ENCODE measurements around the gene HDAC9. TPM values are rescaled to one million over a fixed set of nuclear protein-coding genes. Genes with fewer than 3 reads are reported as not detected.

The HDAC9 gene
- total RNA-seq (2021) = 14.7 TPM in 2 replicates
- percentile 58 among the genes with signal in this experiment for Bru-seq, nascent RNA
- BruChase-seq, experiment 1, labeled RNA remaining after a 2-hour chase = percentile 57 among the genes with signal in this experiment
- BruChase-seq, experiment 2, labeled RNA remaining after a 6-hour chase = percentile 51 among the genes with signal in this experiment
- long read RNA-seq, partial matches to known transcripts = 2 of 10 reads
- long read RNA-seq, other reads (novel, unspliced or antisense) = 7 of 10 reads

DNA sequence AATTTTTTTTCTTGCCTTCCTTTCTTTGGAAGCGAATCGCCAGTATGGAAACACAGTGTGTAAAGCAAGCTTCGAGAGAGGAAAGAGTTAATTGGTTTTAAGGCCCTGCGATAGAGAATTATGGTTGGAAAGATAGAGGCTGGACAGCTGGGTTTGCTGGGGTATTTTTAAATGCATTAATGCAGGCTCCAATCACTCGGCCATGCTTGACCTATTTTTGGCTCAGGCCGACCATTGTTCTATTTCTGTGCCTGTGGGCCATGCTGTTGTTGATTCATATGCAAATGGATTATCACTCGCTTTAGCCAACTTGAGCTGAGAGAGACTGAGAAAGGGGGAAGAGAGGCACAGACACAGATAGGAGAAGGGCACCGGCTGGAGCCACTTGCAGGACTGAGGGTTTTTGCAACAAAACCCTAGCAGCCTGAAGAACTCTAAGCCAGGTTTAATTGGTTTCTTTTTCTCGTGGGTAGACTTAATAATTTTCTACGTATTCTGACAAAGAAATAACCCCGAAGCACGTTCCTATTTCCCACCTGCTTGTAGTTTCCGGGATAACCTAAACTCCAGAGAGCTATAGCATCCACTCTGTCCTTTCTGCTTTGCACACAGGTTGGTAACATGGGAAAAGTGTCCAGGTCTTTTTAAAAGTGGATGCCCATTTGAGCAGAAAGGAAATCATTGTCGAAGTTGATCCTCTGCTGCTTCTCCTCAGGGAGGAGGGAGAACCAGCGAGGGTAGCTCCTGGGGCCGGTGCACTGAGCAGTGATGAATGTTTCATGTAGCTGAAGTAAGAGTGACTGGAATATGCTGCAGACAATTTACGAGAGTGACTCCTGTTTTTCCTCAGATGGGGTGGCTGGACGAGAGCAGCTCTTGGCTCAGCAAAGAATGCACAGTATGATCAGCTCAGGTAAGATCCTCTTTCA, at the start of gene HDAC9:
Gene HDAC9, plus strand, starts transcription at position 338 of the 929 bp plus-strand sequence. Its CDS starts 554 bp downstream, at position 892.
- intact Hi-C loops (cut with micrococcal nuclease; ENCODE audit: unreplicated experiment) = loop anchor here (1.0 kb wide), 1 partner anchor 13 kb away; no protein-coding TSS in a partner anchor
- H3K4me3 ChIP-seq = peak within 1 kb of the TSS; percentile 5; the same call in 1 of the 2 replicates
- CTCF ChIA-PET = interaction anchor here (0.7 to 1.2 kb wide), 2 partner anchors 18 to 138 kb away, joined by 3 read pairs; no protein-coding TSS in a partner anchor

DNA sequence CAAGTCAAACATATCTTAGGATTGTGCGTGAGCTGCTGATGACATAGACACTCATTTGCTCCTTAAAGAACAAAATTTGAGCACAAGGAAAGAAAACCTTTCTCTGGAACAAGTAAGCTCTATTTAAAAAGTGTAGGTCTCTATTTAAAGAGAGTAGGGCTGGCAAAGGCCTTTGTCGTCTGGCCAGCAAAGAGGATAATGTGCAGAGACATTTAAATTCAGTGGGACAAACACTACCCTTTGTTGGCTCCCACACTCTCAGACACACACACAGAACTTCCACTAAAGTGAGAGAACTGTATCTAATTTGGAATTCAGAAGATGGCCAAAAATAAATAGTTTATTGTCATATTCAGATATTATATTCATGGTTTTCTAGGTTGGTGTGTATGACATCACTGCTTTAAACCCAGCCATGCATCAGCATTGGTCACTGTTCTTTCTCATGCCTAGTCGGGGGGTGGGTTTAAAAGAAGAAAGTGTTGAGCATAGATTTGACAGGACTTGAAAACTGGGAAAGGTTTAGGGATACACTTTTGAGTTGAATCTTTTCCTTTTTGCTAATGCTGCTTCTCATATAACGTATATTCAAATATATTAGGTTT, 49.5 kb upstream of the HDAC9 start:
- DNase-seq = no peak
- Histone ChIP-seq H3K36me3 (ENCODE audit: low read depth) (no peaks in the 10 kb centered on the region), H3K27me3 (ENCODE audit: insufficient read depth, low read depth) (no peaks in the 10 kb centered on the region), H3K27ac (no peak overlapping the region), H2AFZ (0 out of 2 replicates have a peak overlapping the region, but pooled peaks have one; percentile 3), H3K9me2 (ENCODE audit: insufficient read depth) (0 out of 2 replicates have a peak, but pooled peaks cover 3% of the 10 kb centered on the region), H3K9me3 (ENCODE audit: insufficient read depth, low read depth) (no peaks in the 10 kb centered on the region), H3K4me1 (replicated peaks; ENCODE audit: insufficient read depth) (no peaks in the 10 kb centered on the region), H3F3A (ENCODE audit: insufficient read depth, low read depth) (no peaks in the 10 kb centered on the region), H3K4me2 (no peak overlapping the region), H3K4me3 (no peak overlapping the region), H4K20me1 (ENCODE audit: insufficient read depth) (no peaks in the 10 kb centered on the region), H3K79me2 (ENCODE audit: low read depth) (no peaks in the 10 kb centered on the region)
- POLR2A ChIA-PET (ENCODE audit: unreplicated experiment) = no interaction called here
- intact Hi-C loops (cut with micrococcal nuclease; ENCODE audit: unreplicated experiment) = no loop called here
- CTCF ChIA-PET = no interaction called here
- no TSS peak for BruUV-seq (replicated peaks)
- TF ChIP-seq, protein P1, sequence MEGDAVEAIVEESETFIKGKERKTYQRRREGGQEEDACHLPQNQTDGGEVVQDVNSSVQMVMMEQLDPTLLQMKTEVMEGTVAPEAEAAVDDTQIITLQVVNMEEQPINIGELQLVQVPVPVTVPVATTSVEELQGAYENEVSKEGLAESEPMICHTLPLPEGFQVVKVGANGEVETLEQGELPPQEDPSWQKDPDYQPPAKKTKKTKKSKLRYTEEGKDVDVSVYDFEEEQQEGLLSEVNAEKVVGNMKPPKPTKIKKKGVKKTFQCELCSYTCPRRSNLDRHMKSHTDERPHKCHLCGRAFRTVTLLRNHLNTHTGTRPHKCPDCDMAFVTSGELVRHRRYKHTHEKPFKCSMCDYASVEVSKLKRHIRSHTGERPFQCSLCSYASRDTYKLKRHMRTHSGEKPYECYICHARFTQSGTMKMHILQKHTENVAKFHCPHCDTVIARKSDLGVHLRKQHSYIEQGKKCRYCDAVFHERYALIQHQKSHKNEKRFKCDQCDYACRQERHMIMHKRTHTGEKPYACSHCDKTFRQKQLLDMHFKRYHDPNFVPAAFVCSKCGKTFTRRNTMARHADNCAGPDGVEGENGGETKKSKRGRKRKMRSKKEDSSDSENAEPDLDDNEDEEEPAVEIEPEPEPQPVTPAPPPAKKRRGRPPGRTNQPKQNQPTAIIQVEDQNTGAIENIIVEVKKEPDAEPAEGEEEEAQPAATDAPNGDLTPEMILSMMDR (conservative IDR thresholded peaks at IDR 0.05) = no peak
- no peak for TF ChIP-seq EZH2 (IDR thresholded peaks at IDR 0.05; ENCODE audit: low read depth)

More for the DNA sequence above, at the start of gene HDAC9:
- peak in 1 of 2 experiments; percentile 37 for DNase-seq
- no peaks in the 10 kb centered on the region for H3K27me3 ChIP-seq (ENCODE audit: insufficient read depth, low read depth)
- H2AFZ ChIP-seq = peak within 1 kb of the TSS; percentile 59
- no peaks in the 10 kb centered on the region for H3K79me2 ChIP-seq (ENCODE audit: low read depth)
- H4K20me1 ChIP-seq (ENCODE audit: insufficient read depth) = no peaks in the 10 kb centered on the region
- TF ChIP-seq, protein P1 (conservative IDR thresholded peaks at IDR 0.05) = no peak
- no peak for TF ChIP-seq EZH2 (IDR thresholded peaks at IDR 0.05; ENCODE audit: low read depth)
- peaks cover 3% of the 10 kb centered on the region; the same call in 1 of the 2 replicates for H3K9me2 ChIP-seq (ENCODE audit: insufficient read depth)
- H3F3A ChIP-seq (ENCODE audit: insufficient read depth, low read depth) = no peaks in the 10 kb centered on the region
- H3K4me2 ChIP-seq = peak within 1 kb of the TSS; percentile 37
- BruUV-seq (replicated peaks) = no TSS peak
- H3K36me3 ChIP-seq (ENCODE audit: low read depth) = no peaks in the 10 kb centered on the region
- H3K4me1 ChIP-seq (replicated peaks; ENCODE audit: insufficient read depth) = no peaks in the 10 kb centered on the region
- H3K27ac ChIP-seq = no peak within 1 kb of the TSS
- no peaks in the 10 kb centered on the region; the same call in 1 of the 2 replicates for H3K9me3 ChIP-seq (ENCODE audit: insufficient read depth, low read depth)
- POLR2A ChIA-PET (ENCODE audit: unreplicated experiment) = interaction anchor here (0.6 to 0.8 kb wide), 5 partner anchors 13 to 559 kb away, joined by 3 to 15 read pairs (median 6); no protein-coding TSS in a partner anchor

DNA sequence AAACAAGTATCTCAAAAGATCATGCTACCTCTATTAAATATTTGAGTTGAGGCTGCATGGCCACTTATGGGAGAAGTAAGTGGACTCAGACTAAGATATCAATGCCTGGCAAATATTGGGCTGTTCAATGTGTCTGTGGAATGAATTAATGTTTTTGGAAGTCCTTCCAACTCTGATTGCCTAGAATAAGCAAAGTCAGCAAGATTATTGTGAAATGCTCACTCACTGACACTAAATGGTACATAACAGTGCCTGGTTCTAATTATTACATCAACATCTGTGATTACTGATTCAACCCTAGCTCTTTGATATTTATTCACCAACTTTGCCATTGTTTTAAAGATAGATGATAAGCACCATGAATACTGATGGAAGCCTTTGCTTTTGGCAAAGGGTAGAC, 45.5 kb upstream of the HDAC9 start:
- DNase-seq = no peak
- POLR2A ChIA-PET (ENCODE audit: unreplicated experiment) = no interaction called here
- H3K79me2 ChIP-seq (ENCODE audit: low read depth) = no peaks in the 10 kb centered on the region
- no peaks in the 10 kb centered on the region; the same call in 1 of the 2 replicates for H3F3A ChIP-seq (ENCODE audit: insufficient read depth, low read depth)
- H3K4me2 ChIP-seq = no peak overlapping the region
- CTCF ChIA-PET = no interaction called here
- no peaks in the 10 kb centered on the region for H3K36me3 ChIP-seq (ENCODE audit: low read depth)
- BruUV-seq (replicated peaks) = no TSS peak
- no peaks in the 10 kb centered on the region for H3K9me3 ChIP-seq (ENCODE audit: insufficient read depth, low read depth)
- H3K4me1 ChIP-seq (replicated peaks; ENCODE audit: insufficient read depth) = no peaks in the 10 kb centered on the region
- no peak overlapping the region for H2AFZ ChIP-seq
- no peak overlapping the region for H3K4me3 ChIP-seq
- H3K27me3 ChIP-seq (ENCODE audit: insufficient read depth, low read depth) = no peaks in the 10 kb centered on the region
- intact Hi-C loops (cut with micrococcal nuclease; ENCODE audit: unreplicated experiment) = no loop called here
- no peak overlapping the region for H3K27ac ChIP-seq
- no peaks in the 10 kb centered on the region for H4K20me1 ChIP-seq (ENCODE audit: insufficient read depth)
- TF ChIP-seq, protein P1 (conservative IDR thresholded peaks at IDR 0.05) = no peak
- no peak for TF ChIP-seq EZH2 (IDR thresholded peaks at IDR 0.05; ENCODE audit: low read depth)
- 0 out of 2 replicates have a peak, but pooled peaks cover 3% of the 10 kb centered on the region for H3K9me2 ChIP-seq (ENCODE audit: insufficient read depth)

All from PC-9 (cell line).